HCT116 (cell line): Measurements from ENCODE around the gene NPIPA1. TPM values are rescaled to one million over a fixed set of nuclear protein-coding genes. Genes with fewer than 3 reads are reported as not detected.
"Not testable (repeated sequence)": the region's sequence is repeated elsewhere in the genome, so short reads cannot be mapped to it uniquely, and the experiment has no call there.

ENCODE experiments used
- ATAC-seq: fragments of 200-7000 bp; cut with Tn5 transposase; 2 replicates; pipeline ENCODE4 v1.9.1; 2020; ENCODE audit warnings: mild to moderate bottlenecking, moderate library complexity
- Bru-seq: library from RNA; stranded (reverse); fragments of 400-500 nt; gene quantifications from one replicate; lab custom pipeline; 2021; lab: Mats Ljungman, UMichigan
- BruChase-seq, 2 experiments: library from RNA; stranded (reverse); fragments of 400-500 nt; gene quantifications; one replicate each; lab custom pipeline; 2021; lab: Mats Ljungman, UMichigan
- BruUV-seq: library from RNA; stranded (reverse); fragments of 400-500 nt; replicated peaks from 2 replicates; lab custom pipeline; 2021; lab: Mats Ljungman, UMichigan
- CTCF ChIA-PET: fragments of 300-600 bp; sonication (Branson Sonifier 250); formaldehyde crosslinking; loops from one replicate; lab custom pipeline; 2021; ENCODE audit warnings: antibody characterized with exemption; lab: Charles Lee
- POLR2A ChIA-PET: fragments of 300-600, 350-600 bp; sonication (Branson Sonifier 250); formaldehyde crosslinking; loops from one replicate; lab custom pipeline; 2021; ENCODE audit warnings: antibody characterized with exemption; lab: Charles Lee
- RAD21 ChIA-PET, 2 experiments: fragments of 300-600 bp; sonication (Branson Sonifier 250); formaldehyde crosslinking; loops; one replicate each; lab custom pipeline; 2023; ENCODE audit warnings: low total read pairs in 2 of 2; ENCODE audit not compliant: uncharacterized antibody in 2 of 2, unreplicated experiment in 2 of 2, low non-redundant PET in 1 of 2; lab: Charles Lee
- DNase-seq: peaks from one replicate; pipeline ENCODE4 v3.0.0-alpha.2; 2010; ENCODE audit warnings: low read depth, low spot score
- H2AFZ ChIP-seq: fragments of 200-600 bp; shearing (Covaris generic), sonication (generic); 2 replicates; pipeline ENCODE4 v1.6.1; 2017; ENCODE audit warnings: low read depth, mixed run types, mixed read lengths, antibody characterized with exemption, low read length; ENCODE audit not compliant: poor library complexity, severe bottlenecking
- H3K27ac ChIP-seq: 2 replicates; pipeline ENCODE4 v1.5.1; 2012; ENCODE audit warnings: low read depth, low read length
- H3K27me3 ChIP-seq: fragments of 200-600 bp; sonication (generic); 2 replicates; pipeline ENCODE4 v1.6.1; 2016; ENCODE audit warnings: mixed run types, low read length, mixed read lengths; ENCODE audit not compliant: insufficient read depth
- H3K36me3 ChIP-seq, 2 experiments: fragments of 200-500 bp in 1 of 2; fragments of 200-600 bp in 1 of 2; sonication (Bioruptor generic) in 1 of 2; sonication (generic) in 1 of 2; 2 replicates each; pipeline versions ENCODE4 v1.5.1 to v1.6.1; 2014 to 2016; ENCODE audit warnings: low read length in 2 of 2, inconsistent platforms in 1 of 2, mixed read lengths in 1 of 2, mixed run types in 1 of 2; ENCODE audit not compliant: insufficient read depth in 2 of 2, control insufficient read depth in 1 of 2
- H3K4me1 ChIP-seq, 2 experiments: fragments of 200-600 bp in 1 of 2; sonication (generic) in 1 of 2; 2 replicates each; pipeline versions ENCODE4 v1.5.1 to v1.6.1; 2012 to 2017; ENCODE audit warnings: low read length in 2 of 2, inconsistent platforms in 1 of 2, mild to moderate bottlenecking in 1 of 2, mixed read lengths in 1 of 2, mixed run types in 1 of 2, moderate library complexity in 1 of 2; ENCODE audit not compliant: insufficient read depth in 2 of 2, control insufficient read depth in 1 of 2
- H3K4me2 ChIP-seq: fragments of 200-600 bp; sonication (generic); 2 replicates; pipeline ENCODE4 v1.6.1; 2017; ENCODE audit warnings: mixed run types, low read length, mixed read lengths
- H3K4me3 ChIP-seq, 2 experiments: fragments of 200-600 bp in 1 of 2; sonication (generic) in 1 of 2; replicated peaks in 1 of 2; 2 replicates each; pipeline ENCODE4 v1.5.1; 2011 to 2016; ENCODE audit warnings: low read length in 2 of 2, control low read depth in 1 of 2, low read depth in 1 of 2, mild to moderate bottlenecking in 1 of 2, mixed read lengths in 1 of 2, mixed run types in 1 of 2
- H3K79me2 ChIP-seq: fragments of 200-600 bp; sonication (generic); 2 replicates; pipeline ENCODE4 v1.6.1; 2017; ENCODE audit warnings: mild to moderate bottlenecking, mixed run types, low read length, moderate library complexity, mixed read lengths; ENCODE audit not compliant: insufficient read depth
- H3K9ac ChIP-seq: fragments of 200-600 bp; sonication (generic); 2 replicates; pipeline ENCODE4 v1.6.1; 2016; ENCODE audit warnings: low read length, mixed read lengths
- H3K9me2 ChIP-seq: fragments of 200-600 bp; sonication (generic), shearing (Covaris generic); 2 replicates; pipeline ENCODE4 v1.6.1; 2017; ENCODE audit warnings: mixed run types, mild to moderate bottlenecking, moderate library complexity; ENCODE audit not compliant: insufficient read depth
- H3K9me3 ChIP-seq, 2 experiments: fragments of 200-500 bp in 1 of 2; fragments of 200-600 bp in 1 of 2; sonication (Bioruptor generic) in 1 of 2; sonication (generic) in 1 of 2; 2 replicates each; pipeline ENCODE4 v1.6.1; 2014 to 2017; ENCODE audit warnings: low read length in 2 of 2, mixed read lengths in 2 of 2, inconsistent platforms in 1 of 2, low read depth in 1 of 2, mild to moderate bottlenecking in 1 of 2, mixed run types in 1 of 2, moderate library complexity in 1 of 2; ENCODE audit not compliant: control insufficient read depth in 1 of 2, insufficient read depth in 1 of 2
- H4K20me1 ChIP-seq: fragments of 200-600 bp; sonication (generic), shearing (Covaris generic); 2 replicates; pipeline ENCODE4 v1.6.1; 2017; ENCODE audit warnings: mixed run types, mild to moderate bottlenecking, moderate library complexity; ENCODE audit not compliant: insufficient read depth
- intact Hi-C: fragments of 100-400 bp; cut with micrococcal nuclease; formaldehyde crosslinking; loops from 2 replicates; pipeline ENCODE4 v1.10.0; 2022
- long read RNA-seq: library from polyadenylated mRNA; unstranded; transcript quantifications from one replicate; pipeline ENCODE4 v2.0.0, GENCODE V29; 2021; ENCODE audit not compliant: unreplicated experiment
- polyA plus RNA-seq: library from polyadenylated mRNA; unstranded; fragments of >200 nt; gene quantifications from 2 replicates; pipeline ENCODE4 v1.2.1, GENCODE V29; 2012; ENCODE audit warnings: missing spikeins
- total RNA-seq: library from RNA; stranded (reverse); gene quantifications from one replicate; pipeline ENCODE4 v1.2.1, GENCODE V29; 2021; ENCODE audit not compliant: unreplicated experiment

The NPIPA1 gene
- total RNA-seq = 93.4 TPM
- 96.0 and 109 TPM in 2 replicates for polyA plus RNA-seq
- percentile 55 among the genes with signal in this experiment for Bru-seq, nascent RNA
- BruChase-seq, experiment 1, labeled RNA remaining after a 6-hour chase = percentile 70 among the genes with signal in this experiment
- BruChase-seq, experiment 2, labeled RNA remaining after a 2-hour chase = percentile 68 among the genes with signal in this experiment
- long read RNA-seq, partial matches to known transcripts = 44 of 69 reads
- long read RNA-seq, other reads (novel, unspliced or antisense) = 25 of 69 reads

GRCh38 chr16:14937143-14937542 lies at the start of gene NPIPA1:
Gene NPIPA1 (plus strand): TSS chr16:14937443. CDS start chr16:14937443, 0 bp downstream.
- CTCF ChIA-PET, POLR2A ChIA-PET, BruUV-seq, H3K9me2 ChIP-seq, RAD21 ChIA-PET, H2AFZ ChIP-seq, H3K9me3 ChIP-seq, H3K27me3 ChIP-seq, H3K79me2 ChIP-seq, intact Hi-C loops, DNase-seq, H3K9ac ChIP-seq, H3K4me2 ChIP-seq, H3K4me1 ChIP-seq, H3K36me3 ChIP-seq, ATAC-seq, H3K27ac ChIP-seq, H4K20me1 ChIP-seq, H3K4me3 ChIP-seq: not testable (repeated sequence)

- H3K4me3 ChIP-seq, BruUV-seq, DNase-seq, H3K36me3 ChIP-seq, H3K9ac ChIP-seq, H2AFZ ChIP-seq, H3K9me3 ChIP-seq, CTCF ChIA-PET, H3K9me2 ChIP-seq, H3K27me3 ChIP-seq, H3K79me2 ChIP-seq, POLR2A ChIA-PET, H3K27ac ChIP-seq, H3K4me1 ChIP-seq, H3K4me2 ChIP-seq, intact Hi-C loops, RAD21 ChIA-PET, ATAC-seq, H4K20me1 ChIP-seq: not testable (repeated sequence)
These were observed 45.1 kb upstream of the NPIPA1 start for GRCh38 chr16:14892111-14892510.

GRCh38 chr16:14895382-14895781 lies 41.9 kb upstream of the NPIPA1 start:
- H3K4me3 ChIP-seq, H3K9ac ChIP-seq, ATAC-seq, H3K27me3 ChIP-seq, H3K4me2 ChIP-seq, DNase-seq, H3K9me2 ChIP-seq, H2AFZ ChIP-seq, BruUV-seq, CTCF ChIA-PET, POLR2A ChIA-PET, H4K20me1 ChIP-seq, intact Hi-C loops, H3K36me3 ChIP-seq, H3K79me2 ChIP-seq, H3K4me1 ChIP-seq, H3K9me3 ChIP-seq, RAD21 ChIA-PET, H3K27ac ChIP-seq: not testable (repeated sequence)

DNA sequence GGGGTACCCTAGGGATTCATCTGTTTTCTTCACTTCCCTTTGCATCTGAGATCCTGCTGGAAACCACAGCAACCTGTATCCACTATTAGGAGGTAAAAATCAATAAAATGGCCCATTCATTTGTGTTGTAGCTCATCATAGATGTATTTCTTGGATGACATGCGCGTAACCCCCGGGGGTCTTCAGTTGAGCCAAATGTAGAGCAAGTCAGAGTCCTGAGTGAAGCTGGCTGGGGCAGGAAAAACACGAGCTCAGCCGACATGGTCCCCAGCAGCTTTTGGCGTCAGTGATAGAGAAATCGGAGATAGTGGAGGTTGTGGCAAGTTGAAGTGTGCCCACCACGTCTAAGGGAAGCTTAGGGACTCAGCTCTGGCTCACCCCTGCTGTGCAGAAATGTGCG lies 41.2 kb upstream of the NPIPA1 start:
- H3K27me3 ChIP-seq, H2AFZ ChIP-seq, ATAC-seq, RAD21 ChIA-PET, BruUV-seq, H3K9me2 ChIP-seq, H3K9ac ChIP-seq, H3K27ac ChIP-seq, DNase-seq, H3K4me1 ChIP-seq, H3K9me3 ChIP-seq, H3K4me3 ChIP-seq, CTCF ChIA-PET, H4K20me1 ChIP-seq, POLR2A ChIA-PET, H3K36me3 ChIP-seq, H3K4me2 ChIP-seq, intact Hi-C loops, H3K79me2 ChIP-seq: not testable (repeated sequence)
